ENCODE results near the gene LDB2.

Gene LDB2

DNA sequence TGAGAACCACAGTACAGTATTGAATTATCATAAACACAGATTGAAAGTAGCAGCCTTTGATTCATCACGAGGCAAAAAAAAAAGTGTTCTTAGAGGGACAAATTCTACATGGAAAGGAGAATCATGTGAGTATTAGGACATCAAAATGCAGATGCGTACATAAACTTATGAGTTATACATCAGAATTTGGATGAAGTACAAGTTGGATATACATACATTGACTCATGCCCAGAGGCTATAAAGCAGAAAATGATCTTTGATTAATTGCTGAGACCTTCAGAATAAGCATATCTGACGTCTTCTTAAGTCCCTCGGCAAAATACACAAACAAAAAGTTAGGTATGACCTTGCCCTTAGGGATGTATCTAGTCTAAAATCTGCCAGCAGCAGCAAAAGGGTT lies 206.4 kb downstream of the LDB2 start:
- Mint-ChIP-seq H3K27ac (no peak overlapping the region), H3K9me3 (no peaks in the 10 kb centered on the region), H3K27me3 (ENCODE audit: low read depth) (no peaks in the 10 kb centered on the region), H3K4me1 (ENCODE audit: low read depth) (no peaks in the 10 kb centered on the region), H3K36me3 (ENCODE audit: low read depth) (no peaks in the 10 kb centered on the region), H3K4me3 (no peak overlapping the region)
- DNase-seq (ENCODE audit: low spot score): no peak

DNA sequence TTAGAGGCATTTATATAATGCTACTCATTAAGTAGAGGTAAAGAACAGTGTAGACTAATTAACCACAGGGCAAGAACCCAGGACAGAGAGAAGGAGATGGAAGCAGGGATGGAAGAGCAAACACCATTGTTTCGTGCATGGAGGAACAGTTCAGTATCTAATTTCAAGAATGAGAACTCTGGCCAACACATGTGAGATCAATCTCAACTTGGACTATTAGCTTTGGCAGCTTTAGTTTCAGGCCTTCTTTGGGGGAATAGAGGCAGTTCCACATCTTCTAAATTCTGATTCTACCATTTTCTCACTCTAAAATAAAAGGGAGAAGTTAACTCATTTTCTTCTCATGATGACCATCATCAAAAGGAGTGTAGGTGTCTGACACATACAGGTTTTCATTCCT lies 207.0 kb downstream of the LDB2 start:
- no peaks in the 10 kb centered on the region for H3K36me3 Mint-ChIP-seq (ENCODE audit: low read depth)
- H3K27ac Mint-ChIP-seq: no peak overlapping the region
- H3K4me1 Mint-ChIP-seq (ENCODE audit: low read depth): no peaks in the 10 kb centered on the region
- H3K4me3 Mint-ChIP-seq: no peak overlapping the region
- no peaks in the 10 kb centered on the region for H3K9me3 Mint-ChIP-seq
- no peak for DNase-seq (ENCODE audit: low spot score)
- H3K27me3 Mint-ChIP-seq (ENCODE audit: low read depth): no peaks in the 10 kb centered on the region

DNA sequence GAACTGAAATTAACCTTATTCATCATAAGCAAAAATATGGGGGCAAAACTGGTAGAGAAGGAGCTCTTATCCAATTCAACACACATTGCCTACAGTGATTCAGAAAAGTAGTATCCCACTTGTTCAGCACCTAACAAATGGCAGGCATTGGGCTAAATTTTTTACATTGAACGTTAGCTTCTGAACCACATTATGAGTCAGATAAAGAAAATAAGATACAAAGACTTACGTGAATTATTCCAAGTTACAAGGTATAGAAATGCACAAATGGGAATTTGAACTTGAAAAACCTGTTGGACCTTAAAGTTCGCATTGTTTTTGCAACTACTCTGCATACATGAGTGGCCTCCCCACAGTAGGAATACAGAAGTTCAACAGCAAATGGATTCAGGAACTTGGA lies 210.6 kb downstream of the LDB2 start:
- no peak for DNase-seq (ENCODE audit: low spot score)
- Mint-ChIP-seq H3K27me3 (ENCODE audit: low read depth) (no peaks in the 10 kb centered on the region), H3K36me3 (ENCODE audit: low read depth) (no peaks in the 10 kb centered on the region), H3K4me1 (ENCODE audit: low read depth) (no peaks in the 10 kb centered on the region), H3K4me3 (no peak overlapping the region), H3K9me3 (no peaks in the 10 kb centered on the region), H3K27ac (no peak overlapping the region)

DNA sequence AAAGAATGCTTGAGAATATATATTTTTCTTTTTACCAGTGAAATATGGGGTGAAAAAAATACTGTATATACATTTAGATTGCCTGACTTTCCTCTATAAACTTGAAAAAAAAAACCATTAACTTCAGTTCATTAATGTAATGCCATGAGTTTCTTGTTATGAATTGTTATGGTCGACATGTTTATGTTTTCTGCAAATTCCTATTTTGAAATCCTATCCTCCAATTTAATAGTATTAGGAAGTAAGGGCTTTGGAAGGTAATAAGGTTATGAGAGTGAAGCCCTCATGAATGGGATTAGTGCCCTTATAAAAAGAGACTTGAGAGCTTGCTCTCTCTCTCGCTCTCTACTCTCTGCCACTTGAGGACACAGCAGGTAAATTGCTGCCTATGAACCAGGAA lies 211.4 kb downstream of the LDB2 start:
- no peaks in the 10 kb centered on the region for H3K36me3 Mint-ChIP-seq (ENCODE audit: low read depth)
- H3K4me1 Mint-ChIP-seq (ENCODE audit: low read depth): no peaks in the 10 kb centered on the region
- H3K27ac Mint-ChIP-seq: no peak overlapping the region
- H3K9me3 Mint-ChIP-seq: no peaks in the 10 kb centered on the region
- no peak overlapping the region for H3K4me3 Mint-ChIP-seq
- DNase-seq (ENCODE audit: low spot score): no peak
- H3K27me3 Mint-ChIP-seq (ENCODE audit: low read depth): no peaks in the 10 kb centered on the region

DNA sequence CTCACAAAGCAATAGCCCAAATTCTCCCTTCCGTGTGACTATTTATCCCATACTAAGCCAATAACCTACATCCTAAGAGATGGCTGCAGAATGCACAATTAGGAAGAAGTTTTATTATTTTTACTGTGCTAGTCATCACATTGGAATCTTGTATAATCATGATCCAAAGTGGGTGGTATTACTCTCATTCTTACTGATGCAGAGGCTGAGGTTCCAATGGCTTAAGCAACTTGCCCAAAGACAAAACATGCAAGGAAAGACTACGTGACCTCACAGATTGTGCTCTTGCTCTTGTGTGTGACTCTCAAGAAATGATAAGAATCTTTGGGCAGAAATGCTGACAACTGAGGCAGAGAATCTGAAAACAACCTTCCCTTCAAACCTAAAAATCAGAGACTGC lies 212.2 kb downstream of the LDB2 start:
- Mint-ChIP-seq H3K4me3 (no peak overlapping the region), H3K27ac (no peak overlapping the region), H3K36me3 (ENCODE audit: low read depth) (no peaks in the 10 kb centered on the region), H3K27me3 (ENCODE audit: low read depth) (no peaks in the 10 kb centered on the region), H3K9me3 (no peaks in the 10 kb centered on the region), H3K4me1 (ENCODE audit: low read depth) (no peaks in the 10 kb centered on the region)
- DNase-seq (ENCODE audit: low spot score): no peak

DNA sequence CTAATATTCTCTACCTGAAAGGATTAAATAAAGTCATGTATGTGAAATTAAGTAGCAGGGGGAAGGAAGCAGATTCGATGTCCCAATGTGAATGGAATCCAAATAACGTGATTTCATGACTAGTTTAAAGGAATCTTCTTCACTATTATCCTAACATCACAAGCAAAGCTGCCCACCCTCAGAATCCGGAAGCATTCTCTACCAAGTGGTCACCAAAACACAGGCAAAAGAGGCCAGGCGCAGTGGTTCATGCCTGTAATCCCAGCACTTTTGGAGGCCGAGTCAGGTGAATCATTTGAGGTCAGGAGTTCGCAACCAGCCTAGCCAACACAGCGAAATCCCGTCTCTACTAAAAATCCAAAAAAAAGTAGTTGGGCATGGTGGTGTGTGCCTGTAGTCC lies 212.9 kb downstream of the LDB2 start:
- Mint-ChIP-seq H3K36me3 (ENCODE audit: low read depth) (no peaks in the 10 kb centered on the region), H3K4me1 (ENCODE audit: low read depth) (no peaks in the 10 kb centered on the region), H3K27me3 (ENCODE audit: low read depth) (no peaks in the 10 kb centered on the region), H3K27ac (no peak overlapping the region), H3K9me3 (no peaks in the 10 kb centered on the region), H3K4me3 (no peak overlapping the region)
- no peak for DNase-seq (ENCODE audit: low spot score)

DNA sequence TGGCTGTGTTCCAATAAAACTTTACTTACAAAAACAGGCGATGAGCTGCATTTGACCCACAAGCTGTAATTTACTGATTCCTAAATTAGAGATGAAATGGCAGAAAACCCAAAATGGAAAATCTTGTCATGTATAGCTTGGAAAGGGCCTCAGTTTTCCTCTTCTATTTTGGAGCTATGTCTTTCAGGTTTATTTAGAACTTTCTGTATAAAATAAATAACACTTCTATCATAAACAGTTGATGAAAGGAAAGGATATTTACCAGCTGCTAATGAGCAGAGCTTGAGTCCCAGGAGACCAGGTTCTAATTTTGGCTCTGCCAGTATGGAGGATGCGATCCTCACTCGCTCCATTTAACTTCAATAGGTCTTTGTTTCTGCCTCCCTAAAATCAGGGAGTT lies 213.5 kb downstream of the LDB2 start:
- no peaks in the 10 kb centered on the region for H3K36me3 Mint-ChIP-seq (ENCODE audit: low read depth)
- H3K27me3 Mint-ChIP-seq (ENCODE audit: low read depth): no peaks in the 10 kb centered on the region
- H3K27ac Mint-ChIP-seq: no peak overlapping the region
- no peaks in the 10 kb centered on the region for H3K9me3 Mint-ChIP-seq
- no peak overlapping the region for H3K4me3 Mint-ChIP-seq
- no peak for DNase-seq (ENCODE audit: low spot score)
- no peaks in the 10 kb centered on the region for H3K4me1 Mint-ChIP-seq (ENCODE audit: low read depth)

DNA sequence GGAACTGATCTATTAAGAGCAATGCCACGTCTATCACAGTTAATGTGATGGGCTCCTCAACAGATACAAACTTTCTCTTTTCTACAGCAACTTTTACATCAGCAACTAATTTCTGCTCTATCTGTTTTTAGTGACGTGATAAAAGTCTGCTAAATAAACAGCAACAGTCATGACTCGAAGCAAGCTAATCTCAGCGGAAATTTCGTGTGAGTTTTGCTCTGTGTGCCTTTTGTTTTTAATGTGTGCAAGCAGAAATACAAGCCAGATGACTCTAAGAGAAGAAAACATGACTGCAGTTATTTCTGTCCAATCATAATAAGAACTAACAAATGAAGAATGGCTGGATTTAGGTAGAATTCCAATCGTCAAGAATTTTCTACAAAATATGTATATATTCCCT lies 214.3 kb downstream of the LDB2 start:
- Mint-ChIP-seq H3K27me3 (ENCODE audit: low read depth) (no peaks in the 10 kb centered on the region), H3K27ac (no peak overlapping the region), H3K4me1 (ENCODE audit: low read depth) (no peaks in the 10 kb centered on the region), H3K9me3 (no peaks in the 10 kb centered on the region), H3K36me3 (ENCODE audit: low read depth) (no peaks in the 10 kb centered on the region), H3K4me3 (no peak overlapping the region)
- no peak for DNase-seq (ENCODE audit: low spot score)

DNA sequence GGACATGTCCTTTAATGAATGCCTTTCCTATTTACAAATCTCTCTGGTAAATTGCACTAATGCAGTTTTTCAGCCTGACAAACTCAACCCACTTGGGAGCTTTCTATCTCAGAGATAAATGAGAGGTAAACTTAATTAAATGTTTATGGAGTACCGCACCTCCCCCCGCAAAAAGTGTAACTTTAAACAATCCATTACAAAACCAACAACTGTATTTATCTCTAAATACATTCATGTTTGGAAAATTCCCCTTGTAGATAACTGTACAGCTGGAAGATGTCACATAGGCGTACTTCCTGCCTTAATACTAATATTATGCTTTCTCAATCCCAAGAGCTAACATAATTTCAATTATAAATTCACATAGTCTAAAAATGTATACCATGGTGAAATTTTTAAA lies 215.5 kb downstream of the LDB2 start:
- Mint-ChIP-seq H3K9me3 (no peaks in the 10 kb centered on the region), H3K27ac (no peak overlapping the region), H3K36me3 (ENCODE audit: low read depth) (no peaks in the 10 kb centered on the region), H3K4me3 (no peak overlapping the region), H3K4me1 (ENCODE audit: low read depth) (no peaks in the 10 kb centered on the region), H3K27me3 (ENCODE audit: low read depth) (no peaks in the 10 kb centered on the region)
- no peak for DNase-seq (ENCODE audit: low spot score)

DNA sequence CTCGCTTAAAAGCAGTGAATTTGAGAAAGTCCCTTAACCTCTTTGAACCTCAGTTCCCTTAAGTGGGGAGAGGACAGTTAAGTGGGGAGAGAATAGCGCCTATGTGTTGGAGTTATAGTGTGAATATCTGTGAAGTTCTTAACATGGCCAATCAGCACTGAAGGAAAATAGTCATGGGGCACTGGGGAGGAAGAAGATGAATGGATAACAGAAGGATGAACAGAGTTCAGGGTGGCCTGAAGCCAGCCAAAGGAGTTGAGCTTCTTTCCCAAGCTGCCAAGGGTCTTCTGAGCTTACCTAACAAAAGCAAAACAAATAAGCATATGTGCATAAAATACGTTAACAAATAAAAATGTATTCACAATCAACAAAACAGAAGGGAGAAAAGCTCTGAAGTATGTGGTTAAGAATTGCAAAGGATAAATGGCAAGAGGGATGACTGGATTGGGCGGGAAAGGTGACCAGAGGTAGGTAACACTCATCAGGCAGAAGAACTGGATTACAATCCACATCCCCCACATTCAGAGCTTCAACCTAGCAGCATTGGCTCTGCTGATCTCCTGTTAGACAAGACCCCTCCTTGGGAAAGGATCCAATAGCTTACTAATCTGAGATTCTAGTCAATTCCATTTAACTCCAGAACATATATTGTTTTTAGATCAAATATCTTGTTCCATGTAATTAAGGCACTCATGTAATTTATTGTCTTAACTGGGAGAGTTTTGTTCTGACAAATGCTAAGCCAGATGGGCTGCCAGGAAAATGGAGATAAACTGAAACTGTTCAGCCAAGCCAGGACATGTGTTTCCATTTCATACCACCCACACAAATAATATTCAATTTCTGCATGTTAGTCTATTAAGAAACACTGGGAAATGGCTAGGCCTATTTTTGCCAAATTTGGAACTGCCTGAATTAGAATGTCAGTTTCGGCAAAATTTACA lies 221.2 kb downstream of the LDB2 start:
- Mint-ChIP-seq H3K27ac (no peak overlapping the region), H3K4me3 (no peak overlapping the region), H3K4me1 (ENCODE audit: low read depth) (no peaks in the 10 kb centered on the region), H3K9me3 (no peaks in the 10 kb centered on the region), H3K36me3 (ENCODE audit: low read depth) (no peaks in the 10 kb centered on the region), H3K27me3 (ENCODE audit: low read depth) (no peaks in the 10 kb centered on the region)
- no peak for DNase-seq (ENCODE audit: low spot score)

DNA sequence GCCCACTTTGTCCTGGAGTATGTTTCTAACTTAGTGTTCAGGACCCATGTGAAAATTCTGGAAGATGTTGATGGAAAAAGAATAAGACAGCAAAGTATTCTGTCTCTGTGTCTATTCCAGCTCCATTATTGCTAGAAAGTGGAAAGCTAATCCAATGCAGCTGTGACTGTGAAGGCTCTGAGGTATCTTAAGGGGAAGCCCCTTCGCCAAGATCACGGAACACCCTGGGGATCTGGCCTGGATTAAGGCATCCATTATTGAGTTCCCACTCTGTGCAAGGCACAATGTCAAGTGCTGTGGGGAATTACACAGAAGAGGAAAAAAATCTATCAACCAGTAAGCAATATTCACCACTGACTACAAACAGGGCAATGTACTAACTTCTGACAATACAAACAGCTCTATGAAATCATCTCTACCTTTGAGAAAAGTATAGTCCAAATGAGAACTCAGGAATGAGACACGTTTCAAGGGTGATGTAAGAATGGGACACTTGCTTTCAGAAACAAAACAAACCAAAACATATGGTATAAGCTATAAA lies 222.1 kb downstream of the LDB2 start:
- Mint-ChIP-seq H3K4me3 (no peak overlapping the region), H3K36me3 (ENCODE audit: low read depth) (no peaks in the 10 kb centered on the region), H3K4me1 (ENCODE audit: low read depth) (no peaks in the 10 kb centered on the region), H3K27me3 (ENCODE audit: low read depth) (no peaks in the 10 kb centered on the region), H3K27ac (no peak overlapping the region), H3K9me3 (no peaks in the 10 kb centered on the region)
- DNase-seq (ENCODE audit: low spot score): no peak

DNA sequence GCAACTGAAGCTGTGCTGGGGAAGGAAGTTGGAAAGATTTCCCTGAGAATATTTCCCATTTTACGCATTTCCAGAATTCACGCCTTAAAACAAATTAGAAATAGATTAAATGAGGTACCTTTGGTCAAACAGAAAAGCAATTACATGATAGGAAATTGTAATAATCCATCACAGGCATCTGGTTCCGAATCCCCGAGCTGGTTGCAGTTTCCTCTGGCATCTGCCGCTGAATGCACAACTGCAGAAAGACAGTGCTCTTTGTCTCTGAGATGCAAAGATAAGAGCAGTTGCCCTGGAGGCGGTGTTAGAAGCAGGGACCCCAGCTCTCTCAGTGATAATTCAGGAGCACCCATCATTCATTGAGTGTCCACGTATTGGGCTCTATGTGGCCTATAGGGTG lies 224.4 kb downstream of the LDB2 start:
- Mint-ChIP-seq H3K36me3 (ENCODE audit: low read depth) (no peaks in the 10 kb centered on the region), H3K27ac (no peak overlapping the region), H3K9me3 (no peaks in the 10 kb centered on the region), H3K4me1 (ENCODE audit: low read depth) (no peaks in the 10 kb centered on the region), H3K27me3 (ENCODE audit: low read depth) (no peaks in the 10 kb centered on the region), H3K4me3 (no peak overlapping the region)
- DNase-seq (ENCODE audit: low spot score): no peak

DNA sequence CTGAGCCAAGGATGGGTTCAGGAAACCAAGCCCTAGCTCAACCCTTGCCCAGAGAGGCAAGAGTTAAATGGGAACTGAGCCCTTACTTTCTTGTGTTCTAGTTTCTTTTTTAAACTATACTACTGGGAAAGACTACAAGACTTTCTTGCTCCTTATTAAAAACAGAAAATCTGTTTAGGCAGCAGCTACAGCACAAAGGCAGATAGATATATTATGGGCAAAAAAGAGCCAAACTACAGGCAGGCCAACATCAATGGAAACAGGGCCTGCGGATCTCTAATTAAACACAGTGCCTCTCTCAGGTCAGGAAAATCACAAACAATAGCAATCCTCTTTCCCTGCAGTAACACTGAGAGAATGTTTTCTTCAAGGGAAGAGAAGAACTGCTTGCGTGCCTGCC lies 226.0 kb downstream of the LDB2 start:
- Mint-ChIP-seq H3K27me3 (ENCODE audit: low read depth) (no peaks in the 10 kb centered on the region), H3K36me3 (ENCODE audit: low read depth) (no peaks in the 10 kb centered on the region), H3K9me3 (no peaks in the 10 kb centered on the region), H3K4me1 (ENCODE audit: low read depth) (no peaks in the 10 kb centered on the region), H3K27ac (no peak overlapping the region), H3K4me3 (no peak overlapping the region)
- DNase-seq (ENCODE audit: low spot score): no peak

DNA sequence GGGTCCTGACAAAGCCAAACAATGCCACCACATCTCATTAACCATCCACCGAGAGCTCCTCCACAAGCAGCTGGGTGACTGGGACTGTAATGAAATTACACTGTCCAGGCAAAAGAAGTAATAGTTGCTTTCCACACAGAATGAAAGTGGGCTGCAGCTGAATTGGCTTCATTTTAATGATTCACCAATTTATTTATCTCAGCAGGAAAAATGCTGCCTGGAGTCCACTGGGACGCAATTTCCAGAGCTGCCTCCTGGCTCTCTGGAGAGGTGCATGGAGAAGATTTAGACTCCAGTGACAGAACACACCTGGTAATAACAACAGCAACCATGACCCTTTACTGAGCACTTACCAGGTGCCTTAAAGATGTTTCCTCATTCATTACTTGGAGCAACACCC lies 226.7 kb downstream of the LDB2 start:
- Mint-ChIP-seq H3K27me3 (ENCODE audit: low read depth) (no peaks in the 10 kb centered on the region), H3K4me1 (ENCODE audit: low read depth) (no peaks in the 10 kb centered on the region)
- no peak for DNase-seq (ENCODE audit: low spot score)

DNA sequence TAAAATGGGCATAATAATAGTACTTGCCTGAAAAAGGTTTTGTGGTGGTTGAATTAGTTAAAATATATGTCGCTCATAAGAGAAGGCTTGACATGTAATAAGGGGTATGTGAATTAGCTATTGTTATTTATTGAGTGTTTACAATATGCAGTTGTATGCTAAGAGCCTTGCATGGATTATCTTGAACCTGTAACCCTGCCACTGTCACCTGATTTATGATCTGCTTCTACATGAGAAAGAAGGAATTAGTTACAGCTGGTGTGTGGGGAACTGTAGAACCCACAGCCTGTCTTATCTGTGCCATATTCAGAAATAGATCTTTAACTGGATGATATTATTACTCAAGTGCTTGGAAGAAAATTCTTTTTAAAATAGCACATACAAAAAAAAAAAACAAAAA lies 227.7 kb downstream of the LDB2 start:
- no peak overlapping the region for H3K4me3 Mint-ChIP-seq
- H3K36me3 Mint-ChIP-seq (ENCODE audit: low read depth): no peaks in the 10 kb centered on the region
- H3K9me3 Mint-ChIP-seq: no peaks in the 10 kb centered on the region
- no peak for DNase-seq (ENCODE audit: low spot score)
- no peaks in the 10 kb centered on the region for H3K27me3 Mint-ChIP-seq (ENCODE audit: low read depth)
- no peak overlapping the region for H3K27ac Mint-ChIP-seq
- no peaks in the 10 kb centered on the region for H3K4me1 Mint-ChIP-seq (ENCODE audit: low read depth)

More for the DNA sequence above, 226.7 kb downstream of the LDB2 start:
- no peaks in the 10 kb centered on the region for H3K36me3 Mint-ChIP-seq (ENCODE audit: low read depth)
- no peak overlapping the region for H3K27ac Mint-ChIP-seq
- no peak overlapping the region for H3K4me3 Mint-ChIP-seq
- no peaks in the 10 kb centered on the region for H3K9me3 Mint-ChIP-seq

Measured in T-helper 2 cell treated with Interferon-gamma antibody and Interleukin-4, amounts not matched to agents 5 μg/mL and 100 μg/mL, for 36 hours (primary cell).